Activated T-cell treated with anti-CD3 and anti-CD28 coated beads, Interleukin-2, amount 50 U/mL, for 24 hours (primary cell): ENCODE measurements around the gene ANKRD49.

Experiments used
- DNase-seq: peaks from one replicate; pipeline ENCODE4 v3.0.0-alpha.2; 2020
- H3K27ac Mint-ChIP-seq: 2 replicates; pipeline ENCODE4 v1.8.0; 2020; ENCODE audit warnings: mild to moderate bottlenecking, mixed read lengths
- H3K27me3 Mint-ChIP-seq: 2 replicates; pipeline ENCODE4 v1.8.0; 2020; ENCODE audit warnings: mixed read lengths
- H3K36me3 Mint-ChIP-seq: 2 replicates; pipeline ENCODE4 v1.8.0; 2020; ENCODE audit warnings: low read depth, mixed read lengths
- H3K4me1 Mint-ChIP-seq: 2 replicates; pipeline ENCODE4 v1.8.0; 2020; ENCODE audit warnings: low read depth, mixed read lengths
- H3K4me3 Mint-ChIP-seq: 2 replicates; pipeline ENCODE4 v1.8.0; 2020; ENCODE audit warnings: mild to moderate bottlenecking, moderate library complexity, mixed read lengths
- H3K9me3 Mint-ChIP-seq: 2 replicates; pipeline ENCODE4 v1.8.0; 2020; ENCODE audit warnings: mixed read lengths

The ANKRD49 gene

GRCh38 chr11:94521684-94522083 lies 27.9 kb downstream of the ANKRD49 start:
- Mint-ChIP-seq H3K27me3 (peaks cover 15% of the 10 kb centered on the region), H3K4me3 (no peak overlapping the region), H3K36me3 (no peaks in the 10 kb centered on the region), H3K4me1 (no peaks in the 10 kb centered on the region), H3K27ac (no peak overlapping the region), H3K9me3 (no peaks in the 10 kb centered on the region)
- no peak for DNase-seq

GRCh38 chr11:94524341-94524740 lies 30.6 kb downstream of the ANKRD49 start:
- H3K27me3 Mint-ChIP-seq: peaks cover 30% of the 10 kb centered on the region
- H3K4me3 Mint-ChIP-seq: no peak overlapping the region
- H3K27ac Mint-ChIP-seq: no peak overlapping the region
- H3K36me3 Mint-ChIP-seq: no peaks in the 10 kb centered on the region
- H3K4me1 Mint-ChIP-seq: no peaks in the 10 kb centered on the region
- no peak for DNase-seq
- H3K9me3 Mint-ChIP-seq: no peaks in the 10 kb centered on the region

GRCh38 chr11:94525546-94526324 lies 32.0 kb downstream of the ANKRD49 start:
- H3K27ac Mint-ChIP-seq: no peak overlapping the region
- H3K4me3 Mint-ChIP-seq: no peak overlapping the region
- peaks cover 32% of the 10 kb centered on the region for H3K27me3 Mint-ChIP-seq
- H3K9me3 Mint-ChIP-seq: no peaks in the 10 kb centered on the region
- no peak for DNase-seq
- no peaks in the 10 kb centered on the region for H3K36me3 Mint-ChIP-seq
- no peaks in the 10 kb centered on the region for H3K4me1 Mint-ChIP-seq

- Mint-ChIP-seq H3K36me3 (no peaks in the 10 kb centered on the region), H3K4me1 (no peaks in the 10 kb centered on the region), H3K27ac (no peak overlapping the region), H3K4me3 (no peak overlapping the region), H3K9me3 (no peaks in the 10 kb centered on the region), H3K27me3 (peaks cover 39% of the 10 kb centered on the region)
- DNase-seq: no peak
Observed at GRCh38 chr11:94526645-94527438, 33.1 kb downstream of the ANKRD49 start.

- H3K27me3 Mint-ChIP-seq: peaks cover 38% of the 10 kb centered on the region
Observed at GRCh38 chr11:94528551-94528950, 34.8 kb downstream of the ANKRD49 start.

GRCh38 chr11:94532211-94532610 lies 38.4 kb downstream of the ANKRD49 start:
- Mint-ChIP-seq H3K9me3 (no peaks in the 10 kb centered on the region), H3K27me3 (peaks cover 36% of the 10 kb centered on the region), H3K4me1 (no peaks in the 10 kb centered on the region), H3K36me3 (no peaks in the 10 kb centered on the region), H3K27ac (no peak overlapping the region), H3K4me3 (no peak overlapping the region)
- DNase-seq: no peak

More at GRCh38 chr11:94528551-94528950, 34.8 kb downstream of the ANKRD49 start:
- H3K27ac Mint-ChIP-seq: no peak overlapping the region
- no peaks in the 10 kb centered on the region for H3K36me3 Mint-ChIP-seq
- no peak overlapping the region for H3K4me3 Mint-ChIP-seq
- DNase-seq: no peak
- no peaks in the 10 kb centered on the region for H3K4me1 Mint-ChIP-seq
- no peaks in the 10 kb centered on the region for H3K9me3 Mint-ChIP-seq

GRCh38 chr11:94533206-94533605 lies 39.4 kb downstream of the ANKRD49 start:
- no peak for DNase-seq
- Mint-ChIP-seq H3K4me3 (no peak overlapping the region), H3K9me3 (no peaks in the 10 kb centered on the region), H3K36me3 (no peaks in the 10 kb centered on the region), H3K4me1 (no peaks in the 10 kb centered on the region), H3K27me3 (peaks cover 34% of the 10 kb centered on the region), H3K27ac (no peak overlapping the region)

GRCh38 chr11:94533696-94534630 lies 40.2 kb downstream of the ANKRD49 start:
- no peaks in the 10 kb centered on the region for H3K9me3 Mint-ChIP-seq
- peaks cover 33% of the 10 kb centered on the region for H3K27me3 Mint-ChIP-seq
- no peaks in the 10 kb centered on the region for H3K4me1 Mint-ChIP-seq
- H3K27ac Mint-ChIP-seq: no peak overlapping the region
- DNase-seq: no peak
- no peak overlapping the region for H3K4me3 Mint-ChIP-seq
- H3K36me3 Mint-ChIP-seq: no peaks in the 10 kb centered on the region

GRCh38 chr11:94536386-94536785 lies 42.6 kb downstream of the ANKRD49 start:
- Mint-ChIP-seq H3K27me3 (peaks cover 25% of the 10 kb centered on the region), H3K36me3 (no peaks in the 10 kb centered on the region), H3K4me1 (no peaks in the 10 kb centered on the region), H3K9me3 (no peaks in the 10 kb centered on the region), H3K27ac (no peak overlapping the region), H3K4me3 (no peak overlapping the region)
- no peak for DNase-seq

GRCh38 chr11:94537031-94537600 lies 43.3 kb downstream of the ANKRD49 start:
- Mint-ChIP-seq H3K4me3 (no peak overlapping the region), H3K9me3 (no peaks in the 10 kb centered on the region), H3K36me3 (no peaks in the 10 kb centered on the region), H3K27me3 (peaks cover 21% of the 10 kb centered on the region), H3K27ac (no peak overlapping the region), H3K4me1 (peaks cover 2% of the 10 kb centered on the region)
- DNase-seq: no peak

GRCh38 chr11:94539420-94539819 lies 45.6 kb downstream of the ANKRD49 start:
- Mint-ChIP-seq H3K27me3 (peaks cover 21% of the 10 kb centered on the region), H3K27ac (no peak overlapping the region), H3K9me3 (no peaks in the 10 kb centered on the region), H3K36me3 (peaks cover 2% of the 10 kb centered on the region), H3K4me1 (peaks cover 13% of the 10 kb centered on the region), H3K4me3 (no peak overlapping the region)
- DNase-seq: no peak

GRCh38 chr11:94543695-94544645 lies 50.2 kb downstream of the ANKRD49 start, which contains the start of gene FUT4:
Gene FUT4 (plus strand): TSS chr11:94543921. CDS start chr11:94544134, 213 bp downstream.
- DNase-seq: peak; percentile 87
- peak within 1 kb of the TSS; percentile 96 for H3K4me3 Mint-ChIP-seq
- H3K36me3 Mint-ChIP-seq: peaks cover 26% of the 10 kb centered on the region
- H3K27me3 Mint-ChIP-seq: no peaks in the 10 kb centered on the region
- H3K4me1 Mint-ChIP-seq: peaks cover 46% of the 10 kb centered on the region
- peak within 1 kb of the TSS; percentile 100 for H3K27ac Mint-ChIP-seq
- H3K9me3 Mint-ChIP-seq: no peaks in the 10 kb centered on the region

- Mint-ChIP-seq H3K27ac (peak overlapping the region; percentile 81), H3K4me3 (peak overlapping the region; percentile 77), H3K27me3 (no peaks in the 10 kb centered on the region), H3K9me3 (no peaks in the 10 kb centered on the region), H3K4me1 (peaks cover 52% of the 10 kb centered on the region), H3K36me3 (peaks cover 28% of the 10 kb centered on the region)
- DNase-seq: no peak
Observed at GRCh38 chr11:94544646-94545263, 51.0 kb downstream of the ANKRD49 start.
